ENCODE measurements around the gene NUMA1.

- peak; percentile 88 for TF ChIP-seq POLR2AphosphoS5 (IDR thresholded peaks at IDR 0.05; ENCODE audit: low read depth, low read length)
- 0 out of 2 replicates have a peak, but pooled peaks have one; percentile 37 for TF ChIP-seq SIN3A (IDR thresholded peaks at IDR 0.05; ENCODE audit: borderline replicate concordance, insufficient read depth, low read length)
- 0 out of 4 replicates have a peak, but pooled peaks of 1 of the 2 experiments have one; percentile 30 for TF ChIP-seq REST (IDR thresholded peaks at IDR 0.05; ENCODE audit: insufficient read depth in 1 of 2, low read depth in 2 of 2, low read length in 2 of 2)
Observed at GRCh38 chr11:72102946-72103753, 22.8 kb upstream of the NUMA1 start, which contains the start of gene LAMTOR1.
